KMS-11 (cell line): ENCODE measurements around the gene ITGAX.

Source experiments
- H2AFZ ChIP-seq: fragments of 200-600 bp; sonication (generic); 2 replicates; pipeline ENCODE4 v1.6.1; 2016; ENCODE audit warnings: antibody characterized with exemption, mixed run types, low read depth
- H3K27ac ChIP-seq: fragments of 200-600 bp; sonication (generic); 2 replicates; pipeline ENCODE4 v1.6.1; 2016; ENCODE audit warnings: mild to moderate bottlenecking, mixed run types
- H3K27me3 ChIP-seq: fragments of 200-600 bp; sonication (generic); 2 replicates; pipeline ENCODE4 v1.6.1; 2017; ENCODE audit warnings: mild to moderate bottlenecking, low read depth, mixed run types, moderate library complexity; ENCODE audit not compliant: insufficient read depth
- H3K36me3 ChIP-seq: fragments of 200-600 bp; sonication (generic); 2 replicates; pipeline ENCODE4 v1.6.1; 2017; ENCODE audit warnings: mild to moderate bottlenecking, mixed run types; ENCODE audit not compliant: insufficient read depth
- H3K4me1 ChIP-seq: fragments of 200-600 bp; sonication (generic); 2 replicates; pipeline ENCODE4 v1.6.1; 2016; ENCODE audit warnings: mild to moderate bottlenecking, low read depth, mixed run types; ENCODE audit not compliant: poor library complexity, severe bottlenecking
- H3K4me2 ChIP-seq: fragments of 200-600 bp; sonication (generic); 2 replicates; pipeline ENCODE4 v1.7.0; 2016; ENCODE audit warnings: mild to moderate bottlenecking, mixed run types
- H3K4me3 ChIP-seq: fragments of 200-600 bp; sonication (generic); IDR thresholded peaks from 2 replicates; pipeline ENCODE4 v1.6.1; 2017; ENCODE audit warnings: low read depth, low read length, mixed read lengths; ENCODE audit not compliant: insufficient read depth
- H3K79me2 ChIP-seq: fragments of 200-600 bp; sonication (generic); 2 replicates; pipeline ENCODE4 v1.6.1; 2016; ENCODE audit warnings: low read depth, mixed run types; ENCODE audit not compliant: insufficient read depth
- H3K9ac ChIP-seq: fragments of 200-600 bp; sonication (generic); 2 replicates; pipeline ENCODE4 v1.6.1; 2016; ENCODE audit warnings: mild to moderate bottlenecking, mixed run types
- H4K20me1 ChIP-seq: fragments of 200-600 bp; sonication (generic); 2 replicates; pipeline ENCODE4 v1.6.1; 2016; ENCODE audit warnings: mild to moderate bottlenecking, mixed run types; ENCODE audit not compliant: insufficient read depth
- TF ChIP-seq, protein P1 (sequence below): fragments of 200-600 bp; sonication (generic); conservative IDR thresholded peaks from 2 replicates; pipeline ENCODE4 v1.6.1; 2017; ENCODE audit warnings: low read depth, mild to moderate bottlenecking, antibody characterized with exemption, low read length, moderate library complexity, mixed read lengths

Gene ITGAX

DNA sequence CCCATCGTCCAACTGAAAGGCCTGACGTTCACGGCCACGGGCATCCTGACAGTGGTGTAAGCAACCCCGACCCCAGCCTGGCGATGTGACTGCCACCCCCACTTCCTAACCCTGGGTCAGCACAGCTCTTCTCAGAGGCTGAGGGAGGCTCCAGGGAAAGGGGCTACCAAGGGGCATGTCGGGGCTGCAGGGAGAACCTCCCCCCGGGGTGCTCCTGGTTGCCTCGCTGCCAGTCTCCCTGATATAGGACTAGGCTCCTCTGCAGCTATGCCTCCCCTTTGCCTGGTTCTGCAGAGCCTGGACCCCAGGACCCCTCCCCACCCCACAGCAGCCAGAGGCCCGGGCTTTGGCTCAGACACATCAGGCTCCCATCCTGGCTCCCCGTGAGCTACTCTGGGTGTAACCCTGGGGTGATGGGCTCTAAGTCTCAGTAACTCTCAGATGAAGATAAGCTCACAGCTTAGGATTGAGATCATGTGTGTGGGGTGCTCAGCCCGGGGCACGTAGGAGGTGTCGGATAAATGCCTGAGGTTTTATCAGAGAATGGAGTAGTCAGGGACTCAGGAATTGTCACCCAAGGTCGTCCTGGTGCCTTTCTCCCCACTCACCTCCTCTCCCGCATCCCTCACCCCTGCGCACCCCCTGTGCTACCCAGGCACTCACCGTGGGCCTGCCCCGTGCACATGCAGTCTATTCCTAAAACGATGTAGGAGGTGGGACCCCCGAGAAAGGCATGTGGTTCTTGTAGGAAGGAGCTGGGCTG lies 48.8 kb downstream of the ITGAX start:
- H3K79me2 ChIP-seq = no peaks in the 10 kb centered on the region
- H3K4me2 ChIP-seq = no peak overlapping the region
- TF ChIP-seq, protein P1, sequence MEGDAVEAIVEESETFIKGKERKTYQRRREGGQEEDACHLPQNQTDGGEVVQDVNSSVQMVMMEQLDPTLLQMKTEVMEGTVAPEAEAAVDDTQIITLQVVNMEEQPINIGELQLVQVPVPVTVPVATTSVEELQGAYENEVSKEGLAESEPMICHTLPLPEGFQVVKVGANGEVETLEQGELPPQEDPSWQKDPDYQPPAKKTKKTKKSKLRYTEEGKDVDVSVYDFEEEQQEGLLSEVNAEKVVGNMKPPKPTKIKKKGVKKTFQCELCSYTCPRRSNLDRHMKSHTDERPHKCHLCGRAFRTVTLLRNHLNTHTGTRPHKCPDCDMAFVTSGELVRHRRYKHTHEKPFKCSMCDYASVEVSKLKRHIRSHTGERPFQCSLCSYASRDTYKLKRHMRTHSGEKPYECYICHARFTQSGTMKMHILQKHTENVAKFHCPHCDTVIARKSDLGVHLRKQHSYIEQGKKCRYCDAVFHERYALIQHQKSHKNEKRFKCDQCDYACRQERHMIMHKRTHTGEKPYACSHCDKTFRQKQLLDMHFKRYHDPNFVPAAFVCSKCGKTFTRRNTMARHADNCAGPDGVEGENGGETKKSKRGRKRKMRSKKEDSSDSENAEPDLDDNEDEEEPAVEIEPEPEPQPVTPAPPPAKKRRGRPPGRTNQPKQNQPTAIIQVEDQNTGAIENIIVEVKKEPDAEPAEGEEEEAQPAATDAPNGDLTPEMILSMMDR = no peak
- no peak overlapping the region for H3K4me3 ChIP-seq
- no peaks in the 10 kb centered on the region for H3K4me1 ChIP-seq
- no peak overlapping the region for H2AFZ ChIP-seq
- H3K27me3 ChIP-seq = no peaks in the 10 kb centered on the region
- no peaks in the 10 kb centered on the region for H4K20me1 ChIP-seq
- no peak overlapping the region for H3K9ac ChIP-seq
- no peak overlapping the region for H3K27ac ChIP-seq
- H3K36me3 ChIP-seq = no peaks in the 10 kb centered on the region

DNA sequence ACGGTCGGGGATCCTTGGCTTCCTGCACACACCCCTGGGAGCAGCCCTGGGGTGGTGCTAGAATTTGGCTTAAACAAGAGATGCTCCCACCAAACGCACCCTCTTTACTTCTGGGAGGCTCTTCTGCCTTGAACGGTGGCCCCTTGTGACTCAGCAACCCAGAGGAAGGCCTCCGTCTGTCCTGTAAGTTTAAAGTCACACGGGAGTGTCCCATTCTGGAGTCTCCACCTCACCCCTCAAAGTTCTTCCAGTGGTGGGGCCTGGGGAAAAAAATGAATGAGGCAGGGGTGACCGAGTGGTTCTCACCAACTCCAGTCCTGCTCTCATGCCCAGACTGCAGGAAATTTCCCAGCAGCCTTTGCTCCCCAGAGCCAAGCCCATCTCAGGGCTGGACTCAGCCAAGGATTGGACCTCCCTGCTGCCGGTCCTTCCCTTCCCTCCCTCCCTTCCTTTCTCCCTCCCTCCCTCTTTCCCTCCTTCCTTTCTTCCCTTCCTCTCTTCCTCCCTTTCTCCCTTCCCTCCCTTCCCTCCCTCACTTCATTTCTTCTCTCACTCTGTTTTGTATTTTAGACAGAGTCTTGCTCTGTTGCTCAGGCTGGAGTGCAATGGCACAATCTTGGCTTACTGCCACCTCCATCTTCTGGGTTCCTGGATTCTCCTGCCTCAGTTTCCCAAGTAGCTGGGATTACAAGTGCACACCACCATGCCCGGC lies 49.5 kb downstream of the ITGAX start:
- no peaks in the 10 kb centered on the region for H3K4me1 ChIP-seq
- H3K9ac ChIP-seq = no peak overlapping the region
- H2AFZ ChIP-seq = no peak overlapping the region
- no peaks in the 10 kb centered on the region for H3K36me3 ChIP-seq
- TF ChIP-seq, protein P1 = no peak
- H3K79me2 ChIP-seq = no peaks in the 10 kb centered on the region
- H3K27ac ChIP-seq = no peak overlapping the region
- H3K4me2 ChIP-seq = no peak overlapping the region
- H3K4me3 ChIP-seq = no peak overlapping the region
- no peaks in the 10 kb centered on the region for H3K27me3 ChIP-seq
- H4K20me1 ChIP-seq = no peaks in the 10 kb centered on the region

DNA sequence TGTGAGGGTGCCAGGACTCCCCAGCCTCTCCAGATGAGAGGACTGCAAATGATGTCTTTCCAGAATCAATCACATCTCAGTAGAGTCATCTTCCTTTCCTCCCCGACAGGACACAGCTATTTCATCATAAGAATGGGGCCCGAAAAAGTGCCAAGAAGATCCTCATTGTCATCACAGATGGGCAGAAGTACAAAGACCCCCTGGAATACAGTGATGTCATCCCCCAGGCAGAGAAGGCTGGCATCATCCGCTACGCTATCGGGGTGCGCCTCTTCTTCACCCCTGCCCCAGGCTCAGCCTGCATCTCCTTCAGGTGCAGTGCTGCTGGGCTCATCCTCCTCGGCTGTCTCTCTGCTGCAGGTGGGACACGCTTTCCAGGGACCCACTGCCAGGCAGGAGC lies 52.4 kb downstream of the ITGAX start:
- Histone ChIP-seq H3K4me3 (no peak overlapping the region), H3K9ac (no peak overlapping the region), H3K79me2 (no peaks in the 10 kb centered on the region), H3K27ac (no peak overlapping the region), H3K36me3 (no peaks in the 10 kb centered on the region), H4K20me1 (no peaks in the 10 kb centered on the region), H3K27me3 (no peaks in the 10 kb centered on the region), H3K4me1 (no peaks in the 10 kb centered on the region), H3K4me2 (no peak overlapping the region), H2AFZ (no peak overlapping the region)
- TF ChIP-seq, protein P1 = no peak

GRCh38 chr16:31409433-31409832 lies 54.5 kb downstream of the ITGAX start:
- no peaks in the 10 kb centered on the region for H3K27me3 ChIP-seq
- H2AFZ ChIP-seq = no peak overlapping the region
- H3K4me2 ChIP-seq = no peak overlapping the region
- TF ChIP-seq, protein P1 = no peak
- no peaks in the 10 kb centered on the region for H3K4me1 ChIP-seq
- no peaks in the 10 kb centered on the region for H3K79me2 ChIP-seq
- H3K9ac ChIP-seq = no peak overlapping the region
- no peak overlapping the region for H3K4me3 ChIP-seq
- H3K27ac ChIP-seq = no peak overlapping the region
- no peaks in the 10 kb centered on the region for H3K36me3 ChIP-seq
- H4K20me1 ChIP-seq = no peaks in the 10 kb centered on the region
